GM12892 (cell line): ENCODE data around the gene ITIH6.
"Not testable (repeated sequence)": the region's sequence is repeated elsewhere in the genome, so short reads cannot be mapped to it uniquely, and the experiment has no call there.

ENCODE experiments used
- DNase-seq: peaks from one replicate; pipeline ENCODE4 v3.0.0; 2011; ENCODE audit not compliant: insufficient read length
- FAIRE-seq: peaks from 2 replicates; lab custom pipeline; 2011; peaks lifted over from hg19 to GRCh38; lab: Jason Lieb, UNC
- POLR2A ChIP-seq: IDR thresholded peaks from 2 replicates; pipeline ENCODE4 v1.6.1; 2011; ENCODE audit warnings: low read depth, low read length, control low read depth
- POLR2AphosphoS5 ChIP-seq: IDR thresholded peaks from 2 replicates; pipeline ENCODE4 v1.6.1; 2011; ENCODE audit warnings: low read depth, low read length, control low read depth
- TAF1 ChIP-seq: IDR thresholded peaks from 2 replicates; pipeline ENCODE4 v1.6.1; 2011; ENCODE audit warnings: low read depth, mild to moderate bottlenecking, control low read depth, low read length, borderline replicate concordance

The ITIH6 gene

DNA sequence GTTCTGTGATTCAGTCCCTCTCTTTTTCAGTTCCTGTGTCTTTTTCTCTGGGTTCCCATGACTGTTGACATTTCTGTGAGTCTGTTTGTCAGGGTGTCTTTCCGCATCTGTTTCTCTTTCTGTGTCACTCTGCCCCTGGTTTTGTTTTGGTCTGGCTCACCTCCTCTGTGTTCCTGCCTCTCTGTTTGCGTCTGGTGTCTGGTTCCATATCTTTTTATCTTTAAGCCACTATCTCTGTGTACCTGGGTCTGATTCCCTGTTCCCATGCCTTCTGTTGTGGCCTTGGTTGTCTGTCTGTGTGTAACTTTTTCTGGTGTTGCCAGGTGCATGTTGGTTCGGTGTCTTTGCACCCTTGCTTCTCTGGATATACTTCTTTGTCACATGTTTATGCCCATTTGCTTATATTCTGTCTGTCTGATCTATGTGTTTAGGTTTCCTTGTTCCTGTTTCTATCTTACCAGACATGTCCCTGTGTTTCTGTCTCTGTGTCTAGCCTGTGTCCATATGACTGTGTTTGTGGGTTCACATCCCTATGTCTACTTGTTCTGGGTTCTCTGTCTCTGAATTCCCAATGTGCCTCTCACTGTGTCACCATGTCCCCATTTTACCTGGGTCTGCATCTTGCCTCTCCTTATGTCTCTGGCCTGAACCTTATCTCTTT, 50.2 kb downstream of the ITIH6 start:
- TF ChIP-seq TAF1: no peak
- peak; percentile 14 for FAIRE-seq
- DNase-seq: no peak

GRCh38 chrX:54746928-54747327, 51.1 kb downstream of the ITIH6 start:
- TF ChIP-seq POLR2A: no peak
- TF ChIP-seq TAF1: no peak
- no peak for TF ChIP-seq POLR2AphosphoS5
- no peak for DNase-seq
- no peak for FAIRE-seq

GRCh38 chrX:54745676-54746075, 52.4 kb downstream of the ITIH6 start:
- TF ChIP-seq POLR2AphosphoS5 (no peak), TAF1 (no peak), POLR2A (no peak)
- FAIRE-seq (no peak), DNase-seq (no peak)

- not testable (repeated sequence) for FAIRE-seq, DNase-seq
Measured at GRCh38 chrX:54738567-54738966, 59.5 kb downstream of the ITIH6 start.

GRCh38 chrX:54736298-54736942, 61.6 kb downstream of the ITIH6 start:
- not testable (repeated sequence) for FAIRE-seq, DNase-seq

- FAIRE-seq (no peak), DNase-seq (no peak)
- TF ChIP-seq POLR2AphosphoS5 (no peak), POLR2A (no peak), TAF1 (no peak)
Measured at GRCh38 chrX:54721424-54721823, 76.6 kb downstream of the ITIH6 start.

DNA sequence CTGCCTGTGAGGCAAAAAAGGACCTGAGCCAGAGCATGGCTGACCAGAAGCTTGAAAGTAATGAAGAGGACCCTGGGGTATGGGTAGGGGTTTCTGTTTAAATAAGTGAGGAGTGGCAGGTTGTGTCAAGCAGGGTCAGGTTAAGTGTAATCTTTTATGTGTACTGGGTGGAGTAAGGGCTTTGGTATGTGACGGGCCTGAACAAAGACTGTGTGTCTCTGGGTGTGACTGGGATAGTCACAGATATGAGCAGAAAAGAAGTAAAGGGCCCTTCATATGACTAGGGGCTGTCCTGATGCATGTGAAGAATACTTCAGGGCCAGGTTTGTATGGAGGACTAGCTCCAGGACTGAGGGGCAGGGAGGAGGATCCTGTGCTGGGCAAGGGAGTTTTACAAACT, 82.4 kb downstream of the ITIH6 start:
- FAIRE-seq: no peak
- no peak for DNase-seq
- TF ChIP-seq TAF1 (no peak), POLR2A (no peak), POLR2AphosphoS5 (no peak)

GRCh38 chrX:54714424-54714823, 83.6 kb downstream of the ITIH6 start:
- no peak for TF ChIP-seq POLR2A
- TF ChIP-seq TAF1: no peak
- no peak for TF ChIP-seq POLR2AphosphoS5
- no peak for FAIRE-seq
- DNase-seq: no peak

DNA sequence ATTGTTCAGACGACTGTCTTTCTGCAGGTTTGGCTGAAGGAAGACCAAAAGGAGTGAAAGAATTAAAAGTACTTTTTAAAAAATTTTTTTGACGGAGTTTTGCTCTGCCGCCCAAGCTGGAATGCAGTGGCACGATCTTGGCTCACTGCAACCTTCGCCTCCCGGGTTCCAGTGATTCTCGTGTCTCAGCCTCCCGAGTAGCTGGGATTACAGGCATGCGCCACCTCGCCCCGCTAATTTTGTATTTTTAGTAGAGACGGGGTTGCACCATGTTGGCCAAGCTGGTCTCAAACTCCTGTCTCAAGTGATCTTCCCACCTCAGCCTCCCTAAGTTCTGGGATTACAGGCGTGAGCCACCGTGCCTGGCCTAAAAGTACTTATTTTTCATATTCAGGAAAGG, 86.3 kb downstream of the ITIH6 start:
- no peak for FAIRE-seq
- TF ChIP-seq POLR2AphosphoS5: no peak
- TF ChIP-seq POLR2A: no peak
- no peak for TF ChIP-seq TAF1
- no peak for DNase-seq

- TF ChIP-seq TAF1: no peak
- no peak for TF ChIP-seq POLR2A
- no peak for TF ChIP-seq POLR2AphosphoS5
- FAIRE-seq: no peak
- DNase-seq: no peak
Measured at GRCh38 chrX:54710920-54711319, 87.1 kb downstream of the ITIH6 start.

GRCh38 chrX:54708404-54708803, 89.7 kb downstream of the ITIH6 start:
- DNase-seq (no peak), FAIRE-seq (no peak)
- TF ChIP-seq POLR2A (no peak), POLR2AphosphoS5 (no peak), TAF1 (no peak)
